HG03039 (cell line): ENCODE results near the gene EPB41L3.

Source experiments
- ATAC-seq: cut with Tn5 transposase; IDR thresholded peaks from one replicate; pipeline ENCODE4 v1.9.1; 2021; ENCODE audit warnings: mild to moderate bottlenecking, moderate library complexity; ENCODE audit not compliant: unreplicated experiment

The EPB41L3 gene

GRCh38 chr18:5419030-5419429, 124.8 kb downstream of the EPB41L3 start:
- ATAC-seq: no peak

GRCh38 chr18:5417342-5417741, 126.5 kb downstream of the EPB41L3 start:
- ATAC-seq: no peak

GRCh38 chr18:5416112-5416511, 127.7 kb downstream of the EPB41L3 start:
- ATAC-seq: no peak

GRCh38 chr18:5415665-5416064, 128.1 kb downstream of the EPB41L3 start:
- no peak for ATAC-seq

GRCh38 chr18:5415031-5415430, 128.8 kb downstream of the EPB41L3 start:
- no peak for ATAC-seq

GRCh38 chr18:5414546-5414945, 129.3 kb downstream of the EPB41L3 start:
- ATAC-seq: no peak

GRCh38 chr18:5413447-5413846, 130.3 kb downstream of the EPB41L3 start:
- ATAC-seq: no peak

GRCh38 chr18:5410582-5410981, 133.2 kb downstream of the EPB41L3 start:
- ATAC-seq: no peak

- no peak for ATAC-seq
Measured at GRCh38 chr18:5398269-5398668, 145.5 kb downstream of the EPB41L3 start.

GRCh38 chr18:5397102-5397501, 146.7 kb downstream of the EPB41L3 start:
- ATAC-seq: no peak

GRCh38 chr18:5395860-5396448, 147.8 kb downstream of the EPB41L3 start:
- ATAC-seq: no peak

GRCh38 chr18:5393779-5394178, 150.0 kb downstream of the EPB41L3 start:
- no peak for ATAC-seq

- ATAC-seq: no peak
Measured at GRCh38 chr18:5391409-5391808, 152.4 kb downstream of the EPB41L3 start.

GRCh38 chr18:5389356-5389755, 154.4 kb downstream of the EPB41L3 start:
- no peak for ATAC-seq

GRCh38 chr18:5388896-5389295, 154.9 kb downstream of the EPB41L3 start:
- ATAC-seq: no peak

- no peak for ATAC-seq
Measured at GRCh38 chr18:5380586-5380985, 163.2 kb downstream of the EPB41L3 start.

GRCh38 chr18:5376986-5377385, 166.8 kb downstream of the EPB41L3 start:
- ATAC-seq: no peak

GRCh38 chr18:5370332-5370731, 173.5 kb downstream of the EPB41L3 start:
- ATAC-seq: no peak

- ATAC-seq: no peak
Measured at GRCh38 chr18:5369513-5369912, 174.3 kb downstream of the EPB41L3 start.

- no peak for ATAC-seq
Measured at GRCh38 chr18:5365443-5365842, 178.4 kb downstream of the EPB41L3 start.

GRCh38 chr18:5350636-5351035, 193.2 kb downstream of the EPB41L3 start:
- ATAC-seq: no peak
